ENCODE results near the gene GRIK3. TPM values are rescaled to one million over a fixed set of nuclear protein-coding genes. Genes with fewer than 3 reads are reported as not detected.

GRIK3 gene
- total RNA-seq, 6 experiments from 2014 or later = not detected

GRCh38 chr1:36865602-36865900 lies 168.8 kb downstream of the GRIK3 start:
- Mint-ChIP-seq H3K27me3 (ENCODE audit: insufficient read depth) (no peaks in the 10 kb centered on the region; the same call in none of the 2 replicates), H3K4me1 (ENCODE audit: low read depth) (no peaks in the 10 kb centered on the region), H3K27ac (no peak overlapping the region), H3K36me3 (ENCODE audit: low read depth) (0 out of 2 replicates have a peak, but pooled peaks cover 5% of the 10 kb centered on the region), H3K9me3 (peaks cover 68% of the 10 kb centered on the region), H3K4me3 (no peak overlapping the region)
- DNase-seq = no peak
- TF ChIP-seq CTCF (IDR thresholded peaks at IDR 0.05) = no peak

- no peak for DNase-seq
- Mint-ChIP-seq H3K4me3 (no peak overlapping the region), H3K9me3 (peaks cover 74% of the 10 kb centered on the region), H3K36me3 (ENCODE audit: low read depth) (0 out of 2 replicates have a peak, but pooled peaks cover 5% of the 10 kb centered on the region), H3K27ac (no peak overlapping the region), H3K27me3 (ENCODE audit: insufficient read depth) (no peaks in the 10 kb centered on the region; the same call in none of the 2 replicates), H3K4me1 (ENCODE audit: low read depth) (no peaks in the 10 kb centered on the region)
- no peak for TF ChIP-seq CTCF (IDR thresholded peaks at IDR 0.05)
Measured at GRCh38 chr1:36864823-36865601, 169.3 kb downstream of the GRIK3 start.

- H3K4me3 Mint-ChIP-seq = no peak overlapping the region
- no peaks in the 10 kb centered on the region for H3K4me1 Mint-ChIP-seq (ENCODE audit: low read depth)
- DNase-seq = no peak
- H3K9me3 Mint-ChIP-seq = peaks cover 80% of the 10 kb centered on the region
- H3K36me3 Mint-ChIP-seq (ENCODE audit: low read depth) = 0 out of 2 replicates have a peak, but pooled peaks cover 5% of the 10 kb centered on the region
- peak; percentile 30; the same call in 1 of the 2 replicates for TF ChIP-seq CTCF (IDR thresholded peaks at IDR 0.05)
- H3K27me3 Mint-ChIP-seq (ENCODE audit: insufficient read depth) = no peaks in the 10 kb centered on the region; the same call in none of the 2 replicates
- H3K27ac Mint-ChIP-seq = no peak overlapping the region
Measured at GRCh38 chr1:36864182-36864822, 170.0 kb downstream of the GRIK3 start.

- Mint-ChIP-seq H3K4me3 (no peak overlapping the region), H3K4me1 (ENCODE audit: low read depth) (no peaks in the 10 kb centered on the region), H3K9me3 (peaks cover 77% of the 10 kb centered on the region), H3K27ac (no peak overlapping the region), H3K36me3 (ENCODE audit: low read depth) (0 out of 2 replicates have a peak, but pooled peaks cover 5% of the 10 kb centered on the region), H3K27me3 (ENCODE audit: insufficient read depth) (peaks cover 1% of the 10 kb centered on the region)
- no peak for TF ChIP-seq CTCF (IDR thresholded peaks at IDR 0.05)
- no peak for DNase-seq
Measured at GRCh38 chr1:36863500-36863899, 170.8 kb downstream of the GRIK3 start.

- H3K4me1 Mint-ChIP-seq (ENCODE audit: low read depth) = no peaks in the 10 kb centered on the region
- H3K36me3 Mint-ChIP-seq (ENCODE audit: low read depth) = 0 out of 2 replicates have a peak, but pooled peaks cover 5% of the 10 kb centered on the region
- peaks cover 1% of the 10 kb centered on the region for H3K27me3 Mint-ChIP-seq (ENCODE audit: insufficient read depth)
- TF ChIP-seq CTCF (IDR thresholded peaks at IDR 0.05) = no peak
- no peak overlapping the region for H3K27ac Mint-ChIP-seq
- H3K9me3 Mint-ChIP-seq = peaks cover 77% of the 10 kb centered on the region
- H3K4me3 Mint-ChIP-seq = no peak overlapping the region
- DNase-seq = no peak
Measured at GRCh38 chr1:36863061-36863460, 171.3 kb downstream of the GRIK3 start.

Data from HFFc6 (cell line).